HG03378 (cell line): ENCODE data around the gene NACA.
A peak's percentile ranks its signal among the peaks of the same experiment; 100 is the strongest.
"Not testable (repeated sequence)": the region's sequence is repeated elsewhere in the genome, so short reads cannot be mapped to it uniquely, and the experiment has no call there.

ENCODE experiments used
- ATAC-seq: cut with Tn5 transposase; IDR thresholded peaks from one replicate; pipeline ENCODE4 v1.9.1; 2021; ENCODE audit warnings: mild to moderate bottlenecking, moderate library complexity; ENCODE audit not compliant: unreplicated experiment

The NACA gene

DNA sequence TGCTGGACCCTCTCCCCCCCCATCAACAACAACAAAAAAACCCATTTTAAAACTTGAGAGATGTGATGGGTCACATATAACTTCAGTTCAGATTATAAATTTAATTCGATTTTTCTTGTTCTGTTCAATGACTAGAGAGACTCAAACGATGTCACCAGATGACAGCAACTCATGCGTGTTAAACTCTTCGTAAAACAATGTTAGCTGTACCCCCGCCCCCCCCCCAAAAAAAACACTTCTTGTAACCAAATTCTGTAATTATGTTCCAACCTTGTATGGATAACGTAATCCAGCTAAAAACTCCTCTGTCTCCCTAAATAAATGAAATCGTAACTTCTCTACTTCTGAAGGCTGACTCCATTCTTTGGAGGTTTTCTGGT, 614 bp upstream of the NACA start:
- ATAC-seq = no peak

- peak; percentile 2 for ATAC-seq
Measured at GRCh38 chr12:56724701-56724971, 463 bp downstream of the NACA start.

GRCh38 chr12:56723889-56724700, 1.0 kb downstream of the NACA start:
- no peak for ATAC-seq

DNA sequence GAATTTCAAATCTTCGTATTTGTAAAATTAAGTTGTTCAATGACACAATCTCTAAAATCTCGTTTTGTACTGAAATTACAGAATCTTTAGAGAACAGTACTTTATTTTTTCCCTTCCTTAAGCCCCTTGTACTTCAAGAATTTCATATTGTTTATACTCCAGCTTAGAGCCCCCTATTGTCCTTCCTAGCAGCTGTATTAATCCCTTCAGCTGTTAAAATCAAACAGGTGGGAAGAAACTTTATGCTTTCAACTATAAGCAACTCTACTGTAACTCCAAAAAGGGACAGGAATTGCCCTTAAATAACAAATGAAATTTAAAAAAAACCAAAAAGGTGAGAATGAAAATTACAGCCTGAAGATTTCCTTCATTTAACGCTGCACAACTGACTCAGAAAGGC, 1.7 kb downstream of the NACA start:
- no peak for ATAC-seq

DNA sequence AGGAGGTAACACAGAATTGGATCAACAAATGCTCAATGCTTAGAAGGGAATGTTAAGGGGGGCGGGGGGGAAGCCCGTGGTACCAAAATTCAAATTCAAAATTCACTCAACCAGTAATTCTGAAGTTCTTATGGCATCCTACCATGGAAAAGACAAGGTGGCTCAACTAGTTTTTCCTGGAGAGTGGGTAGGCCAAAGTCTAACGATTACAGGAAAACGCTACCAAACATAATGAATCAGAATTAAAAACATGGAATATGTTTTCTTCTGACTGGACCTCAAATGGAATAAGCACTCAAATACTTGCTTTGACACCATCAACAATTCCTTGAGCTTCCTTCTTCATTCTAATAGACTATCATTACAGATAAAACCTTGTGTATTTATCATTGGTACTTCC, 2.3 kb downstream of the NACA start:
- ATAC-seq = no peak

DNA sequence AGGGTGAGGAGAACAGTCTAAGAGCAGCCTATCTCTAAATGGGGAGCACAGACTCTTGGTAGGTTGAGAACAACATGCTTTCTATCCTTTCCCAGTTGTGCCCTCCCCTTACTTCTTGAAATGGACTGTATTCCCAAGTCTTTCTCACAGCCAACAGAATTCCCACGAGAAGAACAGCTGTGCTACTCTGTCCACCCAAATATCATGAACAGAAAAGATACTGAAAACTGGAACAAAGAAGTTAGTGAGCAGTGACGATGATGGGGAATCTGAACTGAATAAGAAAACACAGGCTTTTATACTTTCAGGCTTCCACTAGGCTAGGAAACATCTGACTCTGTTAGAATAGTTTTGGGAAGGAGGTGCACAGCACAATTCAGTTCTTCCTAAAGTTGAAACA, 3.4 kb downstream of the NACA start:
- ATAC-seq = no peak

- ATAC-seq = no peak
Measured at GRCh38 chr12:56721216-56721615, 3.9 kb downstream of the NACA start.

- ATAC-seq = no peak
Measured at GRCh38 chr12:56720731-56721151, 4.4 kb downstream of the NACA start.

GRCh38 chr12:56719056-56719455, 6.0 kb downstream of the NACA start:
- no peak for ATAC-seq

GRCh38 chr12:56718636-56719035, 6.5 kb downstream of the NACA start:
- no peak for ATAC-seq

- ATAC-seq = no peak
Measured at GRCh38 chr12:56718149-56718548, 7.0 kb downstream of the NACA start.

DNA sequence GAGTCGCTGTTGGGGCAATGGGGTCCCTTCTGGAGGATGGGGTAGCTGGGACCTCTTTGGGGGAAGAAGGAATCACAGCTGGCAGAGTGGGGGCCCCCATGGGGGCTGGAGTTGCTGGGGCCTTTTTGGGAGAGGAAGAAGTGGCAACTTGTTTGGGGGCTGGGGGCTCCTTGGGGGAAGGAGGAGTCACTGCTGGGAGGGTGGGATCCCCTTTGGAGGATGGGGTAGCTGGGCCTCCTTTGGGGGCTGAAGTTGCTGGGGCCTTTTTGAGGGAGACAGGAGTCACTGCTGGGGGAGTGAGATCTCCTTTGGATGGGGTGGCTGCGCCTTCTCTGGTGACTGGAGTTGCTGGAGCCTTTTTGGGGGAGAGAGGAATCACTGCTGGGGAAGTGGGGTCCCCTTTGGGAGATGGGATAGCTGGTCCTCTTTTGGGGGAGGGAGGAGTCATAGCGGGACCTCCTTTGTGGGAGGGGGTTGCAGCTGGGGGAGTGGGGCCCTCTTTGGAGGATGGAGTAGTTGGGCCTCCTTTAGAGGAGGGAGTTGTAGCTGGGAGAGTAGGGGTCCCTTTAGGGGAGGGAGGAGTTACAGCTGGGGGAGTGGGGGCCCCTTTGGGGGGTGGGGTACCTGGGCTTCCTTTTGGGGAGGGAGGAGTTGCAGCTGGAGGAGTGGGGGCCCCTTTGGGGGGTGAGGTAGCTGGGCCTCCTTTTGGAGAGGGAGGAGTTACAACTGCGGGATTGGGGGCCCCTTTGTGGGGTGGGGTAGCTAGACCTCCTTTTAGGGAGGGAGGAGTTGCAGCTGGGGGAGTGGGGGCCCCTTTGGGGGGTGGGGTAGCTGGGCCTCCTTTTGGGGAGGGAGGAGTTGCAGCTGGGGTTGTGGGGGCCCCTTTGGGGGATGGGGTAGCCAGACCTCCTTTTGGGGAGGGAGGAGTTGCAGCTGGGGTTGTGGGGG, 7.9 kb downstream of the NACA start:
- ATAC-seq = no peak

GRCh38 chr12:56716458-56716857, 8.6 kb downstream of the NACA start:
- ATAC-seq = no peak

DNA sequence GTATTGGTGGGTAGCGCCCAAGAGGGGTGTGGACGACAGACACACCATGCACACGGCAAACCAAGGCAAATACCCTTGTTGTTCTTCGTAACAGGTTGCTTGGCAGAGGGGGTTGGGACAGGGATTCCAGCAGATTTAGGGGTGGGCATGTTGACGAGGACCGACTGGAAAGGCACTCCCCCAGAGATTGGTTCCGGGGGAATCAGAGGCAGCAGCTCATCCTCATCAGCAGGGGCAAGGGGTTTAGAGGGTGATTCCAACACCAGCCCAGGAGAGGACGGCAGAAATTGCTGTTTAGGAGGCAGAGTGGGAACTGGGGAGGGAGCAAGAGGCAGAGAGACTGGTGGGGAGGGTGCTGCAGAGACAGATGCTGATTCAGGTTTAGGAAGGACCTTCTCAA, 9.3 kb downstream of the NACA start:
- no peak for ATAC-seq

GRCh38 chr12:56714431-56714929, 10.6 kb downstream of the NACA start:
- ATAC-seq = no peak

- ATAC-seq = no peak
Measured at GRCh38 chr12:56713345-56713744, 11.8 kb downstream of the NACA start.

DNA sequence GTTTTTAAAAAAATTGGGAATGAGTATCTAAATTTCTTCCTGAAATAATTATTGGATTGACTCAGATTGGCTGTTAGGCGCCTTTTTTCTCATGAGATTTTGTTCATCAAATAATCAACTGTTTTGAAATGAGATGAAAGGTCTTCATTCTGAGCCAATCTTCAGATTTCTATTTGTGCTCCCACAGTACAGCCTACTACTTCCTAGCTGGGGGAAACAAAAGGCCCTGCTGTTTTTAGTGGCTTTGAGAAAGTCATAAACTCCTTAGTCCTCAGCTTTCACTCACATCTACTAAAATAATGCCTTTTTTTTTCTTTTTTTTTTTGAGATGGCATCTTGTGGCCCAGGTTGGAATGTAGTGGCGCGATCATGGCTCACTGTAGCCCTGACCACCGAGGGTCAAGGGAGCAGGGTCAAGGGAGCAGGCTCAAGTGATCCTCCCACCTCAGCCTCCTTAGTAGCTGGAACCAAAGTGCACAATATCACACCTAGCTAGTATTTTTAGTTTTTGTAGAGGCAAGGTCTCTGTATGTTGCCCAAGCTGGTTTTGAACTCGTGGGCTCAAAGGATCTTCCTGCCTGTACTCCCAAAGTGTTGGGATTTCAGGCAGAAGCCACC, 15.2 kb downstream of the NACA start:
- no peak for ATAC-seq

GRCh38 chr12:56704522-56704921, 20.6 kb downstream of the NACA start:
- ATAC-seq = not testable (repeated sequence)

DNA sequence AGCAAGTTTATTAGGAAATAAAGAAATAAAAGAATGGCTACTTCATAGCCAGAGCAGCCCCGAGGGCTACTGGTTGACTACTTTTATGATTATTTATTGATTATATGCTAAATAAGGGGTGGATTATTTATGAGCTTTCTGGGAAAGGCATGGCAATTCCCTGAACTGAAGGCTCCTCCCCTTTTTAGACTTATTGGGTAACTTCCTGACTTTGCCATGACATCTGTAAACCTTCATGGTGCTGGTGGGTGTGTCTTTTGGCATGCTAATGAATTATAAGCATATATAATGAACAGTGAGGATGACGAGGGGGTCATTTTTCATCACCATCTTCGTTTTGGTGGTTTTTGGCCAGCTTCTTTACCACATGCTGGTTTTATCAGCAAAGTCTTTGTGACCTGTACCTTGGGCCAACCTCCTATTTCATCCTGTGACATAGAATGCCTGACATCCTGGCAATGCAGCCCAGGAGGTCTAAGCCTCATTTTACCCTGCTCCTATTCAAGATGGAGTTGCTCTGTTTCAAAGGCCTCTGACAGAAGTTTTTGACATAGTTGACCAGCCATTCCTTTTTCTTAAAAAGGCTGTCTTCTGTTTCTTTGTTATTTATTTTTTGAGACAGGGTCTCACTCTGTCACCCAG, 26.0 kb downstream of the NACA start:
- ATAC-seq = no peak

DNA sequence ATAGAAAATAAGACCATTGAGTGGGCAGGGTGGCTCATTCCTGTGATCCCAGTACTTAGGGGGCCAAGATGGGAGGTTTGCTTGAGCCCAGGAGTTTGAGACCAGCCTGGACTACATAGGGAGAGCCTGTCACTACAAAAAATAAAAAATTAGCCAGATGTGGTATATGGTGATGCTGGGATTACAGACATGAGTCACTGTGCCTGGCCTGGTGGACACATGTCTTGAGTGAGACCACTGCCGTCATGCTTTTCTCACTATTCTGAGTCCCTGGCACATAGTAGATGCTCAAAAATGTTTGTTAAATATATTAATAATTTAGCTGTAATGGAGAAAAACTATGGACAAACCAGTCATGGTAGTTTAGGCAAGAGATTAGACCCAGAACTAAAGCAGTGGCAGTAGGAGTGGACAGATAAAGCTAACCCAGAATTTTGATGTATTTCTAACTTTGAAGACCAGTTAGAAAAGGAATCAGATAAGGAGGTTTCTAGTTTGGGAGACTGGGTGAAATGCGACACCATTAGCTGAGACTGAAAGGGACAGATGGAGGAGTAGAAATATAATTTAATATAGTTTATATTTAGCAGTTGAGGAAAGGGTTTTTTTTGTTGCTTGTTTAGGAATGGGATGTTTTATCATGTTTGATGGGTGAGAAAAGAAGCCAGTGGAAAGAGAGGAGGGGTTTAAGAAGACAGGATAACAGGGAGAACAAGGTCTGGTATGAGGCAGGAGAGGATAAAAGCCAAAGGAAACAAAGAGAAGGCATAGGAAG, 29.6 kb downstream of the NACA start:
- no peak for ATAC-seq
